Left ventricle myocardium inferior (tissue), 1 donor: ENCODE data around the gene TNPO1. TPM values are rescaled to one million over a fixed set of nuclear protein-coding genes. Genes with fewer than 3 reads are reported as not detected.
"Not testable (repeated sequence)": the region's sequence is repeated elsewhere in the genome, so short reads cannot be mapped to it uniquely, and the experiment has no call there.

Source experiments
- DNase-seq: peaks from one replicate; pipeline ENCODE4 v3.0.0-alpha.2; 2020
- H3K27ac ChIP-seq: fragments of 200-600 bp; replicated peaks from 2 replicates; pipeline ENCODE4 v1.8.0; 2021
- H3K27me3 ChIP-seq: fragments of 200-600 bp; 2 replicates; pipeline ENCODE4 v1.8.0; 2021; ENCODE audit warnings: low read depth
- H3K36me3 ChIP-seq: fragments of 200-600 bp; 2 replicates; pipeline ENCODE4 v1.8.0; 2021
- H3K4me1 ChIP-seq: fragments of 200-600 bp; 2 replicates; pipeline ENCODE4 v1.8.0; 2021
- H3K4me3 ChIP-seq: fragments of 200-600 bp; 2 replicates; pipeline ENCODE4 v1.8.0; 2021; ENCODE audit warnings: mild to moderate bottlenecking, moderate library complexity
- H3K9me3 ChIP-seq: fragments of 200-600 bp; replicated peaks from 2 replicates; pipeline ENCODE4 v1.8.0; 2021
- CTCF ChIP-seq: fragments of 200-600 bp; IDR thresholded peaks from 2 replicates; pipeline ENCODE4 v1.8.0; 2021; ENCODE audit warnings: antibody characterized with exemption, mild to moderate bottlenecking, borderline replicate concordance
- intact Hi-C: fragments of 100-400 bp; cut with micrococcal nuclease; formaldehyde crosslinking; loops from one replicate; pipeline ENCODE4 v1.11.0; 2022
- total RNA-seq: library from RNA; stranded (reverse); fragmentation: NEBNext Ultra II Directional; extraction: Animal tissue kit (Norgen Biotek cat#: 25700); gene quantifications from one replicate; pipeline ENCODE4 v1.2.1, GENCODE V29; 2021
- donor health status: DM: no; HTN: yes; CAD: no; lungs with severe emphysema.

TNPO1 gene
- total RNA-seq, 1 donor from 2014 or later, result 69.8 TPM

GRCh38 chr5:72922422-72922821 lies 106.0 kb downstream of the TNPO1 start:
- H3K9me3 ChIP-seq, result no peaks in the 10 kb centered on the region
- no peak overlapping the region for H3K4me3 ChIP-seq
- no peaks in the 10 kb centered on the region for H3K27me3 ChIP-seq
- H3K36me3 ChIP-seq, result no peaks in the 10 kb centered on the region
- TF ChIP-seq CTCF, result no peak
- no peak overlapping the region for H3K27ac ChIP-seq
- H3K4me1 ChIP-seq, result no peaks in the 10 kb centered on the region
- DNase-seq, result no peak
- intact Hi-C loops, result no loop called here

- no peak overlapping the region for H3K4me3 ChIP-seq
- no peak for DNase-seq
- no peaks in the 10 kb centered on the region for H3K27me3 ChIP-seq
- no peaks in the 10 kb centered on the region for H3K36me3 ChIP-seq
- TF ChIP-seq CTCF, result no peak
- no peaks in the 10 kb centered on the region for H3K9me3 ChIP-seq
- no peaks in the 10 kb centered on the region for H3K4me1 ChIP-seq
- intact Hi-C loops, result no loop called here
- H3K27ac ChIP-seq, result no peak overlapping the region
These were observed 109.0 kb downstream of the TNPO1 start for GRCh38 chr5:72925336-72926010.

GRCh38 chr5:72932686-72933085 lies 116.2 kb downstream of the TNPO1 start:
- intact Hi-C loops, H3K4me1 ChIP-seq, DNase-seq, H3K4me3 ChIP-seq, H3K27me3 ChIP-seq, H3K27ac ChIP-seq, H3K36me3 ChIP-seq, H3K9me3 ChIP-seq: not testable (repeated sequence)

- H3K9me3 ChIP-seq, H3K4me3 ChIP-seq, H3K27me3 ChIP-seq, DNase-seq, intact Hi-C loops, H3K36me3 ChIP-seq, H3K27ac ChIP-seq: not testable (repeated sequence)
- peaks cover 22% of the 10 kb centered on the region for H3K4me1 ChIP-seq
These were observed 118.7 kb downstream of the TNPO1 start for GRCh38 chr5:72934953-72935725.

- TF ChIP-seq CTCF, result no peak
- no peaks in the 10 kb centered on the region for H3K9me3 ChIP-seq
- H3K27me3 ChIP-seq, result no peaks in the 10 kb centered on the region
- no peak overlapping the region for H3K4me3 ChIP-seq
- intact Hi-C loops, result no loop called here
- H3K4me1 ChIP-seq, result peaks cover 22% of the 10 kb centered on the region
- H3K27ac ChIP-seq, result peak overlapping the region; percentile 84
- no peak for DNase-seq
- no peaks in the 10 kb centered on the region for H3K36me3 ChIP-seq
These were observed 120.4 kb downstream of the TNPO1 start for GRCh38 chr5:72936893-72937292.

- H3K4me3 ChIP-seq, result no peak overlapping the region
- no peaks in the 10 kb centered on the region for H3K27me3 ChIP-seq
- H3K36me3 ChIP-seq, result no peaks in the 10 kb centered on the region
- peaks cover 22% of the 10 kb centered on the region for H3K4me1 ChIP-seq
- no peak for TF ChIP-seq CTCF
- no peak for DNase-seq
- intact Hi-C loops, result no loop called here
- H3K27ac ChIP-seq, result peak overlapping the region; percentile 84
- H3K9me3 ChIP-seq, result no peaks in the 10 kb centered on the region
These were observed 121.1 kb downstream of the TNPO1 start for GRCh38 chr5:72937517-72938061.
